Gastrocnemius medialis (tissue), 4 donors: ENCODE results near the gene HOXD12. TPM values are rescaled to one million over a fixed set of nuclear protein-coding genes. Genes with fewer than 3 reads are reported as not detected.
A peak's percentile ranks its signal among the peaks of the same experiment; 100 is the strongest.

ENCODE experiments used
- ATAC-seq, 2 donors: fragments of 150-250 bp; one replicate each; pipeline ENCODE4 v1.9.1; 2016
- DNase-seq, 2 donors: peaks; one replicate each; pipeline ENCODE4 v3.0.0-alpha.2; 2019
- H3K27ac ChIP-seq, 4 donors: fragments of 200-600 bp; sonication (generic); 1 replicate in 1 of 4; 2 replicates in 3 of 4; pipeline ENCODE4 v1.5.1; 2016 to 2018; ENCODE audit warnings: mild to moderate bottlenecking in 2 of 4, moderate library complexity in 1 of 4
- H3K27me3 ChIP-seq, 3 donors: fragments of 200-600 bp; sonication (generic) in 2 of 3; 1 replicate in 1 of 3; 2 replicates in 2 of 3; pipeline versions ENCODE4 v1.5.1 to v1.6.0; 2016 to 2019; ENCODE audit warnings: mild to moderate bottlenecking in 1 of 3, moderate library complexity in 1 of 3
- H3K36me3 ChIP-seq, 2 donors: fragments of 200-600 bp; sonication (generic) in 1 of 2; one replicate each; pipeline ENCODE4 v1.5.1; 2017 to 2018
- H3K4me1 ChIP-seq, 2 donors: fragments of 200-600 bp; sonication (generic) in 1 of 2; one replicate each; pipeline ENCODE4 v1.5.1; 2016 to 2017; ENCODE audit warnings: mild to moderate bottlenecking in 2 of 2
- H3K4me3 ChIP-seq, 4 donors: fragments of 200-600 bp; sonication (generic) in 3 of 4; 1 replicate in 1 of 4; 2 replicates in 3 of 4; pipeline ENCODE4 v1.5.1; 2016 to 2019; ENCODE audit warnings: mild to moderate bottlenecking in 2 of 4
- H3K9me3 ChIP-seq, 3 donors: fragments of 200-600 bp; sonication (generic) in 2 of 3; 1 replicate in 1 of 3; 2 replicates in 2 of 3; pipeline ENCODE4 v1.5.1; 2016 to 2019
- CTCF ChIP-seq, 5 experiments: fragments of 450-650 bp in 3 of 5; fragments of 200-600 bp in 2 of 5; sonication (generic) in 2 of 5; IDR thresholded peaks in 4 of 5; conservative IDR thresholded peaks in 1 of 5; 1 replicate in 4 of 5; 2 replicates in 1 of 5; pipeline ENCODE4 v1.5.1; 2016 to 2019; ENCODE audit warnings: antibody characterized with exemption in 5 of 5, mild to moderate bottlenecking in 3 of 5, moderate library complexity in 3 of 5
- POLR2A ChIP-seq, 2 donors: fragments of 450-650 bp; IDR thresholded peaks; one replicate each; pipeline ENCODE4 v1.6.1; 2017; ENCODE audit warnings: antibody characterized with exemption in 2 of 2, mild to moderate bottlenecking in 2 of 2, moderate library complexity in 2 of 2
- in situ Hi-C, 4 donors: fragments of 200-750 bp; cut with MboI; loops; one replicate each; pipeline versions ENCODE4 v1.15.0 to v1.8.0; 2017; ENCODE audit warnings: low sequenced_read_pairs in 4 of 4
- intact Hi-C: fragments of 100-400 bp; cut with DNase I; formaldehyde crosslinking; loops from one replicate; pipeline ENCODE4 v1.15.1; 2023; ENCODE audit warnings: low total_unique reads
- total RNA-seq, 4 donors: library from RNA; depleted of rRNA; stranded (reverse); fragments of >200 nt; gene quantifications; one replicate each; pipeline versions ENCODE4 v1.1.0 to v1.2.3, GENCODE V29; 2016

Gene HOXD12
- total RNA-seq, 4 donors from 2014 or later: not detected

GRCh38 chr2:176080540-176081375 lies 18.8 kb upstream of the HOXD12 start:
- H3K9me3 ChIP-seq: no peaks in the 10 kb centered on the region
- intact Hi-C loops (loop anchor here (5.0 kb wide), 1 partner anchor 223 kb away; no protein-coding TSS in a partner anchor), in situ Hi-C loops (loop anchor here in 2 of 4 donors (25.0 kb wide), 1 partner anchor 718 kb away; no protein-coding TSS in a partner anchor)
- TF ChIP-seq POLR2A (IDR thresholded peaks at IDR 0.05) (no peak), CTCF (IDR thresholded peaks at IDR 0.05 in 4 of 5, conservative IDR thresholded peaks at IDR 0.05 in 1 of 5) (no peak)
- peak overlapping the region in 3 of 4 donors; percentile 10 to 32 (median 16) for H3K4me3 ChIP-seq
- H3K27me3 ChIP-seq: peaks cover 94 to 97% (median 95%) of the 10 kb centered on the region in 3 donors
- DNase-seq (no peak), ATAC-seq (peak in 1 of 2 donors; percentile 16)
- no peak overlapping the region for H3K27ac ChIP-seq
- H3K36me3 ChIP-seq: no peaks in the 10 kb centered on the region
- H3K4me1 ChIP-seq: peaks cover 17 to 26% of the 10 kb centered on the region in 2 donors

GRCh38 chr2:176081376-176081836 lies 18.2 kb upstream of the HOXD12 start:
- Histone ChIP-seq H3K36me3 (no peaks in the 10 kb centered on the region), H3K27me3 (peaks cover 94 to 97% (median 95%) of the 10 kb centered on the region in 3 donors), H3K4me1 (peaks cover 17 to 32% of the 10 kb centered on the region in 2 donors), H3K9me3 (no peaks in the 10 kb centered on the region), H3K27ac (no peak overlapping the region), H3K4me3 (peak overlapping the region in 1 of 4 donors; percentile 29)
- no peak for DNase-seq
- TF ChIP-seq POLR2A (IDR thresholded peaks at IDR 0.05) (no peak), CTCF (IDR thresholded peaks at IDR 0.05 in 4 of 5, conservative IDR thresholded peaks at IDR 0.05 in 1 of 5) (no peak)
- in situ Hi-C loops: loop anchor here in 2 of 4 donors (25.0 kb wide), 1 partner anchor 719 kb away; no protein-coding TSS in a partner anchor
- intact Hi-C loops: loop anchor here (5.0 kb wide), 1 partner anchor 224 kb away; no protein-coding TSS in a partner anchor
- no peak for ATAC-seq

- H3K27me3 ChIP-seq: peaks cover 91 to 95% (median 95%) of the 10 kb centered on the region in 3 donors
- in situ Hi-C loops (loop anchor here in 2 of 4 donors (25.0 kb wide), 1 partner anchor 720 kb away; no protein-coding TSS in a partner anchor), intact Hi-C loops (loop anchor here (5.0 kb wide), 1 partner anchor 225 kb away; no protein-coding TSS in a partner anchor)
- H3K4me1 ChIP-seq: peaks cover 17 to 33% of the 10 kb centered on the region in 2 donors
- H3K27ac ChIP-seq: no peak overlapping the region
- DNase-seq: no peak
- no peak for ATAC-seq
- no peaks in the 10 kb centered on the region for H3K9me3 ChIP-seq
- peak overlapping the region in 1 of 4 donors; percentile 29 for H3K4me3 ChIP-seq
- TF ChIP-seq CTCF (IDR thresholded peaks at IDR 0.05 in 4 of 5, conservative IDR thresholded peaks at IDR 0.05 in 1 of 5) (no peak), POLR2A (IDR thresholded peaks at IDR 0.05) (no peak)
- no peaks in the 10 kb centered on the region for H3K36me3 ChIP-seq
Observed at GRCh38 chr2:176081837-176082524, 17.6 kb upstream of the HOXD12 start.

- no peak for TF ChIP-seq POLR2A (IDR thresholded peaks at IDR 0.05)
- no peak for TF ChIP-seq CTCF (IDR thresholded peaks at IDR 0.05 in 4 of 5, conservative IDR thresholded peaks at IDR 0.05 in 1 of 5)
- H3K4me1 ChIP-seq: peaks cover 17 to 33% of the 10 kb centered on the region in 2 donors
- peak overlapping the region in 1 of 4 donors; percentile 30 for H3K4me3 ChIP-seq
Observed at GRCh38 chr2:176082525-176082823, 17.1 kb upstream of the HOXD12 start.

More at GRCh38 chr2:176082525-176082823, 17.1 kb upstream of the HOXD12 start:
- no peak for DNase-seq
- Histone ChIP-seq H3K36me3 (no peaks in the 10 kb centered on the region), H3K27ac (no peak overlapping the region), H3K27me3 (peaks cover 91 to 95% (median 95%) of the 10 kb centered on the region in 3 donors), H3K9me3 (no peaks in the 10 kb centered on the region)
- intact Hi-C loops (loop anchor here (5.0 kb wide), 1 partner anchor 225 kb away; no protein-coding TSS in a partner anchor), in situ Hi-C loops (loop anchor here in 2 of 4 donors (25.0 kb wide), 1 partner anchor 720 kb away; no protein-coding TSS in a partner anchor)
- no peak for ATAC-seq
